ENCODE measurements around the gene HOXA4.

The HOXA4 gene

GRCh38 chr7:27130540-27131389 is at the start of gene HOXA4:
Gene HOXA4 (minus strand): TSS chr7:27130757. CDS start chr7:27130733, 24 bp downstream.
- no peak for TF ChIP-seq CTCF (IDR thresholded peaks at IDR 0.05; ENCODE audit: low read depth, low read length, missing control alignments)
- no peak for DNase-seq (ENCODE audit: low read depth)
- in situ Hi-C loops (cut with HindIII; ENCODE audit: low sequenced_read_pairs), result no loop called here
- peak within 1 kb of the TSS; percentile 42 for H3K4me3 ChIP-seq (ENCODE audit: low read depth, low read length)

GRCh38 chr7:27179503-27180430 is 49.2 kb upstream of the HOXA4 start:
- no peak overlapping the region for H3K4me3 ChIP-seq (ENCODE audit: low read depth, low read length)
- TF ChIP-seq CTCF (IDR thresholded peaks at IDR 0.05; ENCODE audit: low read depth, low read length, missing control alignments), result peak; percentile 69
- no peak for DNase-seq (ENCODE audit: low read depth)
- in situ Hi-C loops (cut with HindIII; ENCODE audit: low sequenced_read_pairs), result no loop called here

GRCh38 chr7:27179030-27179429 is 48.5 kb upstream of the HOXA4 start:
- no peak for TF ChIP-seq CTCF (IDR thresholded peaks at IDR 0.05; ENCODE audit: low read depth, low read length, missing control alignments)
- in situ Hi-C loops (cut with HindIII; ENCODE audit: low sequenced_read_pairs), result no loop called here
- H3K4me3 ChIP-seq (ENCODE audit: low read depth, low read length), result no peak overlapping the region
- no peak for DNase-seq (ENCODE audit: low read depth)

- H3K4me3 ChIP-seq (ENCODE audit: low read depth, low read length), result no peak overlapping the region
- in situ Hi-C loops (cut with HindIII; ENCODE audit: low sequenced_read_pairs), result no loop called here
- no peak for TF ChIP-seq CTCF (IDR thresholded peaks at IDR 0.05; ENCODE audit: low read depth, low read length, missing control alignments)
- DNase-seq (ENCODE audit: low read depth), result no peak
Observed at GRCh38 chr7:27178366-27178765, 47.8 kb upstream of the HOXA4 start.

- no peak for DNase-seq (ENCODE audit: low read depth)
- in situ Hi-C loops (cut with HindIII; ENCODE audit: low sequenced_read_pairs), result no loop called here
- no peak overlapping the region for H3K4me3 ChIP-seq (ENCODE audit: low read depth, low read length)
- TF ChIP-seq CTCF (IDR thresholded peaks at IDR 0.05; ENCODE audit: low read depth, low read length, missing control alignments), result no peak
Observed at GRCh38 chr7:27177795-27178320, 47.3 kb upstream of the HOXA4 start.
